Breast epithelium (tissue), 4 donors: ENCODE measurements around the gene S100P. TPM values are rescaled to one million over a fixed set of nuclear protein-coding genes. Genes with fewer than 3 reads are reported as not detected.
"Not testable (repeated sequence)": the region's sequence is repeated elsewhere in the genome, so short reads cannot be mapped to it uniquely, and the experiment has no call there.

Source experiments
- DNase-seq, 2 donors: peaks; one replicate each; pipeline ENCODE4 v3.0.0-alpha.2; 2019; ENCODE audit warnings: low spot score in 2 of 2
- H3K27ac ChIP-seq, 2 donors: fragments of 200-600 bp; sonication (generic) in 1 of 2; one replicate each; pipeline ENCODE4 v1.5.1; 2016 to 2019; ENCODE audit warnings: mild to moderate bottlenecking in 1 of 2
- H3K27me3 ChIP-seq, 2 donors: fragments of 200-600 bp; sonication (generic) in 1 of 2; one replicate each; pipeline versions ENCODE4 v1.5.1 to v1.6.0; 2017 to 2019; ENCODE audit warnings: control low read depth in 1 of 2, mild to moderate bottlenecking in 1 of 2
- H3K36me3 ChIP-seq: fragments of 200-600 bp; one replicate; pipeline ENCODE4 v1.5.1; 2019
- H3K4me1 ChIP-seq, 2 donors: fragments of 200-600 bp; sonication (generic); one replicate each; pipeline ENCODE4 v1.5.1; 2016 to 2019; ENCODE audit warnings: control low read depth in 1 of 2
- H3K4me3 ChIP-seq, 3 donors: fragments of 200-600 bp; sonication (generic); 1 replicate in 2 of 3; 2 replicates in 1 of 3; pipeline ENCODE4 v1.5.1; 2016 to 2019; ENCODE audit warnings: mild to moderate bottlenecking in 3 of 3, moderate library complexity in 2 of 3
- H3K9me3 ChIP-seq, 2 donors: fragments of 200-600 bp; sonication (generic) in 1 of 2; one replicate each; pipeline ENCODE4 v1.5.1; 2016 to 2019; ENCODE audit warnings: control low read depth in 1 of 2
- CTCF ChIP-seq, 3 donors: fragments of 450-650 bp; IDR thresholded peaks; one replicate each; pipeline ENCODE4 v1.5.1; 2016 to 2017; ENCODE audit warnings: antibody characterized with exemption in 3 of 3, mild to moderate bottlenecking in 3 of 3, moderate library complexity in 3 of 3
- POLR2A ChIP-seq: fragments of 450-650 bp; IDR thresholded peaks from one replicate; pipeline ENCODE4 v1.6.1; 2016; ENCODE audit warnings: antibody characterized with exemption, mild to moderate bottlenecking, moderate library complexity
- POLR2AphosphoS5 ChIP-seq, 3 donors: sonication (generic); formaldehyde crosslinking; IDR thresholded peaks; one replicate each; pipeline ENCODE4 v1.6.1; 2017; ENCODE audit warnings: antibody characterized with exemption in 3 of 3
- intact Hi-C: fragments of 100-400 bp; cut with DNase I; formaldehyde crosslinking; loops from one replicate; pipeline ENCODE4 v1.15.1; 2023; ENCODE audit warnings: low total_unique reads
- total RNA-seq, 3 donors: library from RNA; depleted of rRNA; stranded (reverse); fragments of >200 nt; gene quantifications; one replicate each; pipeline ENCODE4 v1.1.0, GENCODE V29; 2016

Gene S100P
- total RNA-seq, 3 donors from 2014 or later = 0.29 to 0.98 TPM; not detected in 1

GRCh38 chr4:6724421-6725111 is 30.9 kb downstream of the S100P start:
- Histone ChIP-seq H3K4me1 (peaks cover 0 to 8% of the 10 kb centered on the region in 2 donors), H3K36me3 (no peaks in the 10 kb centered on the region), H3K27ac (peak overlapping the region; percentile 52 to 57), H3K9me3 (no peaks in the 10 kb centered on the region), H3K27me3 (no peaks in the 10 kb centered on the region), H3K4me3 (no peak overlapping the region)
- DNase-seq = peak; percentile 52 to 78
- intact Hi-C loops = loop anchor here (5.0 kb wide), 1 partner anchor 153 kb away; no protein-coding TSS in a partner anchor
- TF ChIP-seq CTCF (IDR thresholded peaks at IDR 0.05) (no peak), POLR2A (no peak), POLR2AphosphoS5 (IDR thresholded peaks at IDR 0.05) (no peak)

GRCh38 chr4:6725427-6725961 is 31.8 kb downstream of the S100P start:
- intact Hi-C loops, H3K4me3 ChIP-seq, DNase-seq, H3K27me3 ChIP-seq, H3K4me1 ChIP-seq, H3K27ac ChIP-seq, H3K36me3 ChIP-seq, H3K9me3 ChIP-seq: not testable (repeated sequence)

- no peak overlapping the region for H3K27ac ChIP-seq
- intact Hi-C loops = no loop called here
Measured at GRCh38 chr4:6727081-6727942, 33.6 kb downstream of the S100P start.

DNA sequence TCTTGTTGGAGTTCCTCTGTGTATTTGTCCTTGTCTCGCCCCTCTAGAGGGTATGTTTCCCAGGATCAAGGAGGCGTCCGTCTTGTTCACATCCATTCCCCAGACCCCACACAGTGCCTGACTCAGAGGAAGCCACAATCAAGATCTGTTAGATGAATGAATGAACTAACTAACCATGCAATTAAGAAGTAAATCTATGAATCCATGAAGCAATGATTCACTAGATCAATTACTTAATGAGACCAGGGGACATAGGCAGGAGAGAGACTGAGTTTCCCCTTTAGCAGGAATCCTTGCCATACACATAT is 34.2 kb downstream of the S100P start:
- intact Hi-C loops = no loop called here
- Histone ChIP-seq H3K27me3 (no peaks in the 10 kb centered on the region), H3K36me3 (no peaks in the 10 kb centered on the region), H3K27ac (no peak overlapping the region), H3K4me1 (peaks cover 7 to 13% of the 10 kb centered on the region in 2 donors), H3K9me3 (no peaks in the 10 kb centered on the region), H3K4me3 (no peak overlapping the region)
- no peak for DNase-seq
- TF ChIP-seq POLR2AphosphoS5 (IDR thresholded peaks at IDR 0.05) (no peak), POLR2A (no peak), CTCF (IDR thresholded peaks at IDR 0.05) (no peak)

More at GRCh38 chr4:6727081-6727942, 33.6 kb downstream of the S100P start:
- no peaks in the 10 kb centered on the region for H3K27me3 ChIP-seq
- no peak overlapping the region for H3K4me3 ChIP-seq
- H3K9me3 ChIP-seq = no peaks in the 10 kb centered on the region
- peaks cover 2 to 8% of the 10 kb centered on the region in 2 donors for H3K4me1 ChIP-seq
- TF ChIP-seq CTCF (IDR thresholded peaks at IDR 0.05) = no peak
- no peak for TF ChIP-seq POLR2A
- TF ChIP-seq POLR2AphosphoS5 (IDR thresholded peaks at IDR 0.05) = no peak
- no peak for DNase-seq
- no peaks in the 10 kb centered on the region for H3K36me3 ChIP-seq

DNA sequence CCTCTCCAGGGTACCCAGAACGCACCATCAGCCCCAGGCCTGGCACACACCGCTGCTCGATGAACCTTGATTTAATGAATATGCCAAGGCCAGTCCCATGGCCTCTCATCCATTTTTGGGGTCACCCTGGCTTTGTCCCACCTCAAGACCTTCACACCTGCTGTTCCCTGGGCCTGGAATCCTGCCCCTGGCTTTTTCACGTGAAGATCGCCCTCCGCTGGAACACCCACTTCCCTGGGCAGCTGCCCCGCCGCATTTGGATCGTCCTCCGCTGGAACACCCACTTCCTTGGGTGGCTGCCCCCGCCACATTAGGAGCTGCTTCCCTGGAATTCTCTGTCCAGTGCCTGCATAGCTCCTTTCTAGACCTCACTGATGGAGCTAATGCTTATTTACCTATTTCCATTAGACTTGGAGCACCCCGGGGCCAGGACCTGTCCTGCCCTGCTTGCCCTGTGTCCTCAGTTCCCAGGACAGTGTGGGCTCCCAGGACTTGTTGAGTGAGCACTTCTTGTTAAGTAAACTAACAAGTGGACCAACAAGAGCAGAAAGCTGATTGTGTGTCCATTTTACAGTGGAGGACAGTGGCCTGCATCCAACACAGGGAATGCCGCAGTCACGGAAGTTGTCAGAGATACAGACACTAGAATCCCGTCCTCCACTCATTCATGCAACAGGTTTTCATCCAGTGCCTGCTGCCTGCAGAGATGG is 34.8 kb downstream of the S100P start:
- no peaks in the 10 kb centered on the region for H3K36me3 ChIP-seq
- H3K4me3 ChIP-seq = no peak overlapping the region
- H3K4me1 ChIP-seq = peaks cover 10 to 18% of the 10 kb centered on the region in 2 donors
- intact Hi-C loops = no loop called here
- H3K27ac ChIP-seq = no peak overlapping the region
- H3K9me3 ChIP-seq = no peaks in the 10 kb centered on the region
- DNase-seq = no peak
- no peaks in the 10 kb centered on the region for H3K27me3 ChIP-seq
- TF ChIP-seq POLR2AphosphoS5 (IDR thresholded peaks at IDR 0.05) = no peak
- no peak for TF ChIP-seq POLR2A
- TF ChIP-seq CTCF (IDR thresholded peaks at IDR 0.05) = no peak
